HG03520 (cell line): ENCODE measurements around the gene TAT.
A peak's percentile ranks its signal among the peaks of the same experiment; 100 is the strongest.
"Not testable (repeated sequence)": the region's sequence is repeated elsewhere in the genome, so short reads cannot be mapped to it uniquely, and the experiment has no call there.

ENCODE experiments used
- ATAC-seq: cut with Tn5 transposase; IDR thresholded peaks from one replicate; pipeline ENCODE4 v1.9.1; 2021; ENCODE audit warnings: mild to moderate bottlenecking, moderate library complexity; ENCODE audit not compliant: unreplicated experiment

The TAT gene

DNA sequence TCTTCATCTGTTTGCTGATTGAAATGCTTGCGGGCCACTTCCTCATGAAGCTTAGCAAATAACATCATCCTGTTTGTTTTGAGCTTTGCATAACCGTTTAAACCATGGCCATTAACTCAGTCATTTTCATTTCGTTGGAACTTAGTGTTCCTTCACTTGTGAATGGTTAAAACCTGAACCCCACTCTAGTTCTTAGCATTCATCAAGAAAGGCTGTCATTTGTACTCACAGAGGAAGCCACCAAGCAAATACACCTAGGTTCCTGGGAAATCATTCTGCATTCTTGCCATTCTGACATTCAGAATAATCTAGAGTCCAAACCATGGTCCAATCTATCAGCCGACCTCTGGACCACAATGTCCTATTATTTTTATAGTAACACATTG, 8.4 kb upstream of the TAT start:
- ATAC-seq, result no peak

DNA sequence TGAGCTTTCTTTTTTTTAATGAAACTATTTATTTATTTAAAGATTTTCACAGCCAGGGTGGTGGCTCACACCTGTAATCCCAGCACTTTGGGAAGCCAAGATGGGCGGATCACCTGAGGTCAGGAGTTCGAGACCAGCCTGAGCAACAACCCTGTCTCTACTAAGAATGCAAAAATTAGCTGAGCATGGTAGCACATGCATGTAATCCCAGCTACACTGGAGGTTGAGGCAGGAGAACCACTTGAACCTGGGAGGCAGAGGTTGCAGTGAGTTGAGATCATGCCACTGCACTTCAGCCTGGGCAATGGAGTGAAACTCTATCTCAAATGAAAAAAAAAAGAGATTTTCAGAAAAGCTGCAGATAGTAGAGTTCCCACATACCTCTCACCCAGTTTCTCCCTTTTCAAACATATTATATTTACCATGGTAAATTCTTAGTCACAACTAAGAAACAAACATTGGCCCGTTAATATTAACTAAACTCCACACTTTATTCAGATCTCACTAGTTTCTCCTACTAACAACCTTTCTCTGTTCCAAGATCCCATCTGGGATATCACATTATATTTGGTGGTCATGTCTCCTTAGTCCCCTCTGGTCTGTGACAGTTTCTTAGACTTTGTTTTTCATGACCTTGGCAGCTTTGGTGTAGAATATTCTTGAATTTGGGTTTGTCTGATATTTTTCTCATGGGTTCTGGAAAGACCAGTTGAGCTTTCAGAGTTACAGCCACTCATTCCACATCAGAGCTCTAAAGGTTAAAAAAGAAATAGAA, 7.8 kb upstream of the TAT start:
- ATAC-seq, result no peak

DNA sequence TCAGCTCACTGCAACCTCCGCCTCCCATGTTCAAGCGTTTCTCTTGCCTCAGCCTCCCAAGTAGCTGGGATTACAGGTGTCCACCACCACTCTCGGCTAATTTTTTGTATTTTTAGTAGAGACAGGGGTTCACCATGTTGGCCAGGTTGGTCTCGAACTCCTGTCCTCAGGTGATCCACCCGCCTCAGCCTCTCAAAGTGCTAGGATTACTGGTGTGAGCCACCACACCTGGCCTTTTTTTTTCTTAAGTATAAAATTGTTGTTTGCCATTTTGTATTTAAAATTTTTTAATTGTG, 5.6 kb upstream of the TAT start:
- ATAC-seq, result not testable (repeated sequence)

DNA sequence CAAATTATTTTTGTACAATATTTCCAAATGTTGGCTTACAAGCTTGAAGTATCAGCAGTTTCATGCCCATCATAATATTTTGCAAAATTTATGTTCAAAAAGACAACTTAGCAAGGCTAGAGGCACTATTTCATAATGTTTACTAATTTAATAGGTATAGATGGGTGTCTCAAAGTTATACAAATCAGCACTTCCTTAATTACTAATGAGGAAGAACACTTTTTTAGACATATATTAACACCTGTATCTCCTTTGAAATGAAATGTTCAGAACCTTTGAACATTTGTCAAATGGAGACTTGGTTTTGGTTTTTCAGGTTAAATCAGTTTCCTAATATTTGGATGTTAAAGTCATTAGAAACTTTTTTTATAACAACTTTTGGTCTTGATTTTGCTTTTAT, 2.2 kb downstream of the TAT start:
- no peak for ATAC-seq

DNA sequence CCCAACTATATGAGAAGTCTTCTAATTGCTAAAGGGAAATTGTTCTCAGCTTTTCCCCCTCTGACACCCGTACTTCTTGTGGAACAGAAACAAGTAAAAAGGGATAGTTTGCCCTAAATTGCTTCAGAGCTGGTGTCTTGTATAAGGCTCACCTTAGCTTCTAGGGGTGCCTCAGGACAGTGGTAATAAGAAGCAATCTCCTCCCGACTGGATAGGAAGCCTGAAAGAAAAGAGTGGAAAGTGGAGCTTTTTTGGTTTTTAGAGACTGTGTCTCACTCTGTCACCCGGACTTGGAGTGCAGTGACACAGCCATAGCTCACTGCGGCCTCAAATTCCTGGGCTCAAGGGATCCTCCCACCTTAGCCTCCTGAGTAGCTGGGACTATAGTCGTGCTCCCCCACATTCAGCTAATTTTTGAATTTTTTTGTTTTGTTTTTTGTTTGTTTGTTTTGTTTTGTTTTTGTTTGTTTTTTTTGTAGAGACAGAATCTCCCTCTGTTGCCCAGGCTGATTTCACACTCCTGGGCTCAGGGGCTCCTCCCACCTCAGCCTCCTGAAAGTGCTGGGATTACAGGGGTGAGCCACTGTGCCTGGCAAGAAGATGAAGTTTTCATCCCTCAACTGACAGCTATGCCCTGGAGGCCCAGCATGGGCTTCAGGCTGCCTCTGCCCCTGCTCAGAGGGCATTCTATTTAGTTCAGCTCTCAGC, 3.4 kb downstream of the TAT start:
- no peak for ATAC-seq

DNA sequence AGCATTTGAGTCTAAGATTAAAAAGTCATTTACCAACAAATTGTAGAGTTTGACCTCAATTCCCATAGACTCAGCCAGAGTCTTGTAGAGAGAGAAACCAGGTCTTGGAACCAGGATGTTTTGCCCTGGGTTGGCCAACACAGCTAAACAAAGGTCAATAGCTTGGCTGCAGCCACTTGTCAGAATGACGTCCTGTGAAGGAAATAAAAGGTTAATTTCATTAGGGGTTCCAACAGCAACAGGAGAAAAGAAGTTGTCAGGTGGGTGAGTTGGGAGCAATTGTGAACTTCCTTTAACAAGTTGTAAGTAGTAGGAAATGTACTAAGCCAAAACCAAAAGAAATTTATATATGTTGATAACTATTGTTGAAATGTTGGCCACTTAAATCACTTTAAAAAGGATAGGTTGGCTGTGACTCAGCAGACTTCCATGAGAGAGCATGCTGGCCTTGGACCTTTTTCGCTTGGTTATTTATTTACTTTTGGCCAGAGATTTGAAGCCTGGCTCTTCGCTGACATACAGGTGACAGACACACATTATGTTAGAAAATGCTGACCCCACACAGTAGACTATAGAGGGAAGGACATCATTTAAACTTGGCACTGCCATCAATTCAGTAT, 4.3 kb downstream of the TAT start:
- ATAC-seq, result no peak

DNA sequence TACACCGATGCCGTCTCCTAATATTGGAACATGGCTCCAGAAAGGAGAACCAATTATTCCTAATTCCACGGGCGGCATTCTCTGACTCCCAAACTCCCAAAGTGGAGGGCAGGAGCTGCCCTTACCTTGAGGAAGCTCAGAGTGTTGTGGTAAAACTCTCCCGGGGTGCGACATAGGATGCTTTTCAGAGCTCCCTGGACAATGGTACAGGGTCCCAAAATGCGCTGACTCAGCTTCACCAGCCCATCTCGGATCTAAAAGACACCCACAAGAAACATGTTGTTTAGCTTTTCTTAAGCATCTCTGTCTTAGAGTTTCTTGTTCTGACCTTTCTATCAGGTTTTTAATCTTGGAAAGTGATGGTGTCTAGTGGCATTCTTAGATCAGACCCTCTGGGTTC, 6.7 kb downstream of the TAT start:
- no peak for ATAC-seq

DNA sequence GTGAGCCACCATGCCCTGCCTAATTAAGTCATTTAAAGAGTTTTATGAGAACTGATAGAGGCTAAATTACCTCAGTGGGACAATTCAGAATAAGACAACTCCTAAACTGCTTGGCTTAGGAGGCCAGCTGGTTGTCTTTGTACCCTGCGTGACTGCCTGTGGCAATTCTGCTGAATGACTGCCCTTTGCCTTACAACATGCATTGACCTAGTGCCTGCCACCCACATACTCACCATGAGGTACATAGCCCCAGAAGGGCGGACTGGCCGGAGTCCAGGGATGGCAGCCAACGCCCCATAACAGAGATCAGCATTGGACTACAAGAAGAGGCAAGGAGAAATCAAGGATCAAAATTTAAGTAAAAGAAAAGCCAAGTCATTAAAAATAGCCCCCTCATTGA, 7.3 kb downstream of the TAT start:
- ATAC-seq, result no peak

DNA sequence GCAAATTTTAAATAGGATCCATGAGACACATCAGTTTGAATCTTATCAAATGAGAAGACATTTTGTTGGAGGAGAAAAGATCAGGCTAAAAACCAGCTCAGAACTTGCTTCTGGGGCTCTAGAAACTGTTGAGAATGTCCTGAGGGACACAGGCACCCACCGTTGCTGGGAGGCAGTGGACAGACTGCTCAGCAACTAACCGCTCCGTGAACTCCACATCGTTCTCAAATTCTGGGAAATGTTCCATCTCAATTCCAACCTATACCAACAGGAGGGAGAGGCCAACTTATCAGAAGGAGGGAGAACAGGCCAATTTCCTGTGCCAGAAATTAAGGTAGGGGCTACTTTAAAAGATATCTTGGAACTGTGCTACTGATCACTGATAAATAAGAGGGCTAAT, 8.3 kb downstream of the TAT start:
- ATAC-seq, result no peak

DNA sequence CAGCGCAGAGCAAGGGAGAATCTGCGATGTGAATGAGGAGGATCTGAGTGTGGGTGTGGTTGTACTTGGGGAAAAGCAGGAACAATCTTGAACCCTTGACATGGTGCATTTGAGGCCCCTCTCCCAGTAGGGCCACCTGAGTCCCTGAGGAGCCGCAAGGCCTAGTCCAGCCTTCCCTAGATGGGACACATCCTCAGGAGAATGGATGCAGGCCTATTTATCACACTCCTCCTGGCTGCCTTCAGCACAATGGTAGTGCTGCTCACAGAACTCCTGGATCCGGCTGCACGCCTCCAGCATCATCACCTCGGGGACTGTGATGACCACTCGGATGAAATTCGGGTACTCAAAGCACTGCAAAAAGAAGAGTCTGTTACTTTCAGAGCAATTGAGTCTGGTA, 9.0 kb downstream of the TAT start:
- no peak for ATAC-seq

DNA sequence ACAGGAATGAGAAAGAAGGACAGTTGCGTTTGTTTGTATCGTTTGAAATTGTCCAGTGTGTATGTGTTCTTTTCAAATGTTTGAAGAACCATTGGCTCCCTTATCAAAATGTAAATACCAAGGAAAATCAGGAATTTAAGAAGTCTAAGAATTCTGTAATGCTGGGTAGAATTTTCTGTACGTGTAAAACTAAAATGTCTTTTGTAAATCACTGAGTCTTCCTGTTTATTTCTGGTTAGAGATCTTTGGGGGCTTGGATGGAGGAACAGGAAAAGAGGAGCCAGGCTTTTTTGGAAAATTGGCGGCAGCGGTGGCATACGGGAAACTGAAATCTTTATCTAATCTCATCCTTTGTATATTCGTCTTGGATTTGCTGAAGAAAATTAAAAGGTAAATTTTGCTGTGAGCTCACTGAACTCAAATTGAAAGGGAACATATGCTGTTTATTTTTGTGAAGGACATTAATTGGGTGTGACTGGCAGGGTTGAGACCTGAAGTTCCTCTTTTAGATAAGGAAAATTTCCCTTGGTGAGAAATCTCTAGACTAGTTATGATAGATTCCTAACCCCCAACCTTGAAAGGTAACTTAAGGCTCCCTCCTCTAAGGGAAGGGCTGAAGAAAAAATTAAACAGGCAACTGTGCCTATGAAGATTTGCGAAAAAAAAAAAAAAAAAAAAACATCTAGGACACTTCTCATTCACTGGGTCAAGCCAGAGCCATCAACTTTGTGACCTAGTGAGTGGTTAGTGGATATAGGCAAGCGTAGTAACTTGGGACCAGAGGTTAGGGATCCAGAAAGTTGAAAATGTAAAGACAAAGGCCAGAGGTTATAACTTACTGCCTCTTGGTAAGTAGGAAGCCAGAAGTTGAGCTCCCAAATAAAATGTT, 10.8 kb downstream of the TAT start:
- ATAC-seq, result no peak

DNA sequence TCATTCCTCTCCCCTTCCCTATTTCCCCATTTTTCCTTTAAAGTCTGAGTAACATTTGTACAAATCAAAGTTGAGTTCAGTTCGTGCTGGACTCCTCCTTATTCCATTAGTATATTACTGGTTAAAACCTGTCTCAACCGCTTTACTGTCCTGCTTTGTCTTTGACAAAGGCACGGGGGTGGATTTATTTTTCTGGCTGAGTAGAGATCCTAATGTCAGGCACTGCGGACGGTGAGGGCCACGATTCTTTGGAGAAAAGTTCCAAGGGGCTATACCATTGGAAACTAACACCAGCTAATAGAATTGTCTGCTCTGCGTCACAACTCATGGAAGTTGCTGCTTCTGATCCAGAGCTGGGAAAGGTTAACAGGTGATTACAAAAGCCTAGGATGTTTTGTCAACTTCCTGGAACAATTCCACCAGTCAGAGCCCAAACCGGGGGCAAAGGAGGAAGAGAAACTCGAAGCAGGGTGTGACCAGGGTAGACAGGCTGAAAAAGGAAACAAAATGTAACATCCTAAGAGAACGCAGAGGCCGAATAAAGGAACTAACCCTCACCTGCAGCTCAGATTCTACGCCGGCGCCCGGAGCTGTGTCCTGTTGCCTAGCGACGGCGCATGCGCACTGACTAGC, 12.4 kb downstream of the TAT start:
- peak; percentile 85 for ATAC-seq

DNA sequence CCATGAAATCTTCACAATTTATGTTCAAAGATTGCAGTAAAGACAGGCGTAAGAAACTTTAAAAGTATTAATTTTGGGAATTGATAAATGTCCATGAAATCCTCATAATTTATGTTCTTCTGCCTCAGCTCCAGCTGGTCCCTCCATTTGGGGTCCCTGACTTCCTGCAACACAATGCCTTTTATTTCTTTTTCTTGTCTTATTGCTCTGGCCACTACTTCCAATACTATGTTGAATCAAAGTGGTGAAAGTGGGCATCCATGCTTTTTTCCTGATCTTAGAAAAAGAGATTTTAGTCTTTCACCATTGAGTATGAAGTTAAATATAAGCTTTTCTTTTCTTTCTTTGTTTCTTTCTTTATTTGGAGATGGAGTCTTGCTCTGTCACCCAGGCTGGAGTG, 14.3 kb downstream of the TAT start:
- no peak for ATAC-seq

DNA sequence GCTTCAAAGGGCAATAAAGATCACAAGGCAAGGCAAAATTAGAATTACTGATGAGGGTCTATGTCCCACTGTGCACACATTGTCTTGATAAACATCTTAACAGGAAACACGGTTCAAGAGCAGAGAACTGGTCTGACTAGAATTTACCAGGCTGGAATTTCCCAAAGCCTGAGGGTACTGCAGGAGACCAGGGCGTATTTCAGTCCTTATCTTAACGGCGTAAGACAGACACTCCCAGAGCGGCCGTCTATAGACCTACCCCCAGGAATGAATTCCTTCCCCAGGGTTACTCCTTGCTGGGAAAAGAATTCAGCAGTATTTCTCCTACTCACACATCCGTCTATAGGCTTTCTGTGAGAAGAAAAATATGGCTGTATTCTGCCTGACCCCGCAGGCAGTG, 15.0 kb downstream of the TAT start:
- ATAC-seq, result not testable (repeated sequence)

DNA sequence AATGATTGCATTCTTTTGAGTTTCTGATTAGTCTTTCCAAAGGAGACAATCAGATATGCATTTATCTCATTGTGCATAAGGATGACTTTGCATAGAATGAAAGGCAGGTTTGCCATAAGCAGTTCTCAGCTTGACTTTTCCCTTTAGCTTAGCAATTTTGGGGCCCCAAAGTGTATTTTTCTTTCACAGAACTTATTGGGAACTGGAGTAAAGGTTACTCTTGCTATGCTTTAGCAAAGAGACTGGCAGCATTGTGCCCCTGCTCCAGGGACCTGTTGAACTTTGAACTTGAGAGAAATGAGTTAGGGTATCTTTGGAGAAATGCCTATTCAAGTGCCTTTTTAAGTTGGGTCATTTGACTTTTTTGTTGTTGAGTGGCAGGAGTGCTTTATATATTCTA, 17.0 kb downstream of the TAT start:
- no peak for ATAC-seq

DNA sequence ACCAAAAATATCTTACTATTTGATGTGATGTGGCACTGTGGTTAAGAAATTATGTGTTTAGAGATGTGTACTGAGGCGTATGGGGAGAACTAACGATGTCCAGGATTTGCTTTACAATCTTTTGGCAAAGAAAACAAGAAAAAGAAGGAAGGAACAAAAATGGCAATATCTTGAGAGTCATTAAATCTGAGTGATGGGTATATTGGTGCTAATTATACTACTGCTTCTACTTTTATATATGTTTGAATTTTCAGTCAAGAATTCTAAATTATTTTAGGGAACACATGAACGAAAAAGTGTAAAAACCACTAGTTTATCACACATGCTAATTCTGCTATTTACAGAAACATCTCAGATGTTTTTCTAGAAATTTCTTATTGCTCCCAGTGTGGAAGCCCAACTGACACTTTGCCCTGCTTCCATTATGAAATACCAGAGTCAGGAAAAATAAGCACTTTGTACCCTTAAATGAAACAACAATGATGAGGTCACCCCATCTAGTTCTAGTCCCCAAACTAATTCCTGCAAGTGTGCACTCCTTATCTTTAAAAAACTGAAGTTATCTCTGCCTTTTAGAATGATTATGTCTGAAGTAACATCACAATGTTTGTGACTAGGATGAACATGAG, 18.8 kb downstream of the TAT start:
- ATAC-seq, result no peak

DNA sequence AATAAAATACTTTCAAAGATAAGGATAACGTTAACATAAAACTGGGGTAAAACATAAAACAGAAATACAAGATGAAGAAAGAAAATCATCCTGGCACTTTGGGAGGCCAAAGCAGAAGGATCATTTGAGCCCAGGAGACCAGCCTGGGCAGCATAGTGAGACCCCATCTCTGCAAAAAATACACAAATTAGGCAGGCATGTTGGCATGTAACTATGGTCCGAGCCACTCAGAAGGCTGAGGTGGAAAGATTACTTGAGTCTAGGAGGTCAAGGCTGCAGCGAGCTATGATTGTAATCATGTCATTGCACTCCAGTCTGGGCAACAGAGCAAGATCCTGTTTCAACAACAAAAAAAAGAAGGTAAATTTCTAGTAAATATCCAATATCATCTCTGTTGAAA, 19.6 kb downstream of the TAT start:
- ATAC-seq, result no peak

DNA sequence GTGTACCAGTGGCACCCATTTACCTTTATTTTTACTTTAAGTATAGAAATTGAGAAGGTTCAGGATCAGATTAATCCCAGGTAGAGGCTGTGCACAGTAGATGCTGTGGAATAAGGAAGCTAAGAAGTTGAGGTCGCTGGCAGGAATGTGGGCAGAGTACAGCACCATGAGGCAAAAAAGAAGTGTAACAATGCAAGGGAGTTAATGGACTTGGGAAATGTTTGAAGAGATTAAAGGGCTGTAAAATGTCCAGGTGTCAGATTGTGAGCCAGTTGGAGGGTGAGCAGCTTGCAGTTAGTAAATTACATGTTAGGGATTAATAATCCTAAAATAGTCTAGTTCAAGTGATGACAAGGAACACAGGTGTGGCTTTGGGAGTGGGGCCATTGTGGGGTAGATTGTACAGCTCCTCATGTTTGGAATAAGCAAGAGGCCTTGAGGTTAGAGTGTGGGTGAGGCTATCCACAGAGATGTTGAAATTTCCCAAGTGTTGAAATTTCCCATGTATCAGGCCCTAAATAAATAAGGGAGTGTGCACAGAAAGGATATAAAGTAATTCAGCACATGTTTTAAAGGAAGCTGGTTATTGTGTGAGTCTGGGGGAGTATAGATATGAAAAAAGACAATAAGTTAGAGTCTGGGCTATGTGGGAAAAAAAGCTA, 21.5 kb downstream of the TAT start:
- no peak for ATAC-seq

DNA sequence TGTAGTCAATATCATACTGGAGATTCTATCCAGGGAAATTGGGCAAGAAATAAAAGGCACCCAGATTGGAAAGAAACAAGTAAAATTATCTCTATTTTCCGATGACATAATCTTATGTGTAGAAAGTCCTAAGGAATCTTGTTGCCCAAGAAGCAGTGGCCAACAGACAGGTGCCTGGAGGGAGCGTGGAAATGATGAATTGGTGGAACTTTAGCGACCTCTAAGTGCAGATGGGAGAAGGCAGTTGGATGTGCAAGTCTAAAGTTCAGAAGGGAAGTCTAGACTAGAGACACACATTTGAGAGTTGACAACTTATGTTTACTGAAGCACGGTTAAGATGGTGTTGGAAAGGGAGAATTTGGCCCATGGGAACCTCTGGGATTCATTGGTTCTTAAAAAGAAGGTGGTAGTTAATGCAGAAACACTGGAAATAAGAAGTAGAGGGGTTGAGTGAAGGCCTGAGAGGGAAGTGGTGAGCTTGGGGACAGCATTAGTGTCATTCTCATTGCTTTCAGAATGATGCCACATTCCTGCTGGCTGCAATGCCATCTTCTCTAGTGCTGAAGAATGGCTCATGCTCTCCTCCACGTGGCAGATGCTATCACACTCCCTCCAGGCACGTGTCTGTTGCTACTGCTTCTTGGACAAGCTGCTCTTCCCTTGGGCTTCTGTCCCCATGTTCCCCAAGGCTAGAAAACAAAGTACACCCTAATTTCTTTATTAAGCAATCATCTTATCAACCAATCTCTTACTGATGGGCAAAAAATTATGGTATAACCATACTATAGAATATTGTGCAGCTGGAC, 24.0 kb downstream of the TAT start:
- ATAC-seq, result no peak
